Erythroblast (primary cell): ENCODE data around the gene TRABD2B.

Source experiments
- GATA1 ChIP-seq: IDR thresholded peaks from 2 replicates; pipeline ENCODE4 v1.6.1; 2011; ENCODE audit warnings: low read depth, mild to moderate bottlenecking, control low read depth, low read length, moderate library complexity
- POLR2A ChIP-seq: IDR thresholded peaks from 2 replicates; pipeline ENCODE4 v1.6.1; 2011; ENCODE audit warnings: mild to moderate bottlenecking, low read length

GRCh38 chr1:47873337-47873736, 123.8 kb downstream of the TRABD2B start:
- TF ChIP-seq POLR2A (no peak), GATA1 (no peak)
